Suprapubic skin (tissue), 4 donors: ENCODE measurements around the gene SP100.
"Not testable (repeated sequence)": the region's sequence is repeated elsewhere in the genome, so short reads cannot be mapped to it uniquely, and the experiment has no call there.

Source experiments
- CTCF ChIP-seq, 2 donors: fragments of 200-600 bp in 1 of 2; fragments of 450-650 bp in 1 of 2; sonication (generic) in 1 of 2; IDR thresholded peaks; one replicate each; pipeline ENCODE4 v1.5.1; 2016 to 2019; ENCODE audit warnings: antibody characterized with exemption in 2 of 2, mild to moderate bottlenecking in 1 of 2, moderate library complexity in 1 of 2
- POLR2A ChIP-seq, 2 donors: fragments of 450-650 bp; IDR thresholded peaks; one replicate each; pipeline ENCODE4 v1.6.1; 2017; ENCODE audit warnings: antibody characterized with exemption in 2 of 2, mild to moderate bottlenecking in 2 of 2, moderate library complexity in 2 of 2
- POLR2AphosphoS5 ChIP-seq, 3 donors: sonication (generic); formaldehyde crosslinking; IDR thresholded peaks; one replicate each; pipeline ENCODE4 v1.6.1; 2017; ENCODE audit warnings: antibody characterized with exemption in 3 of 3

GRCh38 chr2:230401026-230401425 is 15.0 kb upstream of the SP100 start:
- TF ChIP-seq CTCF, POLR2A, POLR2AphosphoS5 (IDR thresholded peaks at IDR 0.05): not testable (repeated sequence)
